Measurements from ENCODE around the gene ZNF441. TPM values are rescaled to one million over a fixed set of nuclear protein-coding genes. Genes with fewer than 3 reads are reported as not detected.
"Not testable (repeated sequence)": the region's sequence is repeated elsewhere in the genome, so short reads cannot be mapped to it uniquely, and the experiment has no call there.

Gene ZNF441
- total RNA-seq, 1 experiment from 2014 or later = 1.8 TPM

DNA sequence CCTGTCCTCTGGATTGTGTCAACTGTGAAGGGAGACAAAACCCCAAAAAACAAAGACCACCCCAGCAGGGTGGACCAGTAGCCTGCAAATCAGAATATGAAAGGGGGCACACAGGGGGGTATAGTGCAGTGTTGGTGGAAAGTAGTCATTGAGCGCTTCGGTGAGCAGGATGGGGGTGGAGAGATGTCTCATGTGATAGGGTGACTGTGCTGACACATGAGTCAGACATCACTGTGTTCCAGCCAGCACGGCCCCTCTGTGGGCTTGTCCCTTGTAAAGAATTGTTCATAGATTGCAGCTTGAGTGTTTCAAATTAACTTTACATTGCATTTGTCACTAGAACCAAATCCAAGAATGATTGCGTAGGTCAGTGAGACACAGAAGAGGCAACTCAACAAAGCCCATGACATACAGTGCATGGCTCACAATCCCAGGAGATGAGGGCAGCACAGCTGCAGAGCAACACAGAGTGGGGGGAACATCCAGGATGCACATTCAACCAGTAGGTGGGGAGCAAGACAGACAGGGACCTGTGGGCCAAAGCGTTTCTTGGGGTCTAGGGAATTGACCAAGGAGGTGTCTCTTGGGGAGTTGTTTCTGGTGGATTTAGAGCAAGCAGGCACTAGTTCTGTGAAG lies 54.8 kb downstream of the ZNF441 start:
- no peak for ATAC-seq
- POLR2A ChIA-PET = no interaction called here
- H3K36me3 Mint-ChIP-seq = peaks cover 14% of the 10 kb centered on the region; the same call in 1 of the 2 replicates

DNA sequence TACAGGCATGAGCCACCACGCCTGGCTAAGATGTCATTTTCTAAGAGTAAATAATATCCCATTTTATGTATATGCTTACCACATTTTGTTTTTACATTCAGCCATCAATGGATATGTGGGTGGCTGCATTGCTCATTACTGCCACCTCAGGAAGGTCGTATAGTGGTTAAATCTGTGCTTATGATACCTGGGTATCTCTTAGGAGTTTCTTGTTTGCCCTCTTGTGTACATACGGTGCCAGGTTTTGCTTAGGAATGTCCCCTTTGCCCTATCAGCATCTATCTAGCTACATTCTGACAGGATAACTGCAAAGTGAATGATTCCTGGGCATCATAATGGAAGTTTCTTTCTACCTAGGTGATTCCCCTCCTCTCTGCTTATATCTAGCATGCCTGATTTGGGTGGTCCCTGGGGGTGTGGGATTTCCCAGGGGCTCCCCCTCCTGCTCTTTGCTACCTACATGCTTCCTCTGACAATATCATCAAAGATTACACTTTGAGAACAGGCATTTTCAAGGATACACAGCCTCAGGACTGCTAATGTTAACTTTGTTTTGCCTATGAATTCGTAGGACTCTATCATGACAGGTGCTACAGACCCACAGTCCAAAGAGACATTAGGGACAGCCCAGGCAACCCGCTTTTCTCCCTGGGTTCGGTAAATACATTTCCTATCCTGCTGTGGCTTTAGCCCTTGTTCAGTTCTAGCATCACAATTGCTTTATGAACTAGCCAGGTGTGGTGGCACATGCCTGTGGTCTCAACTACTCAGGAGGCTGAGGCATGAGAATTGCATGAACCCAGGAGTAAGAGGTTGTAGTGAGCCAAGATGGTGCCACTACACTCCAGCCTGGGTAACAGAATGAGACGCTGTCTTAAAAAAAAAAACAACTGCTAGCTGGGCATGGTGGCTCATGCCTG lies 62.4 kb downstream of the ZNF441 start:
- peaks cover 55% of the 10 kb centered on the region for H3K9me3 Mint-ChIP-seq
- peak; percentile 24; the same call in 1 of the 2 replicates for ATAC-seq
- H3K4me3 Mint-ChIP-seq; H3K27me3 Mint-ChIP-seq (ENCODE audit: low read depth); POLR2A ChIA-PET; H3K4me1 Mint-ChIP-seq; CTCF ChIA-PET; DNase-seq (ENCODE audit: low spot score); H3K27ac Mint-ChIP-seq: not testable (repeated sequence)
- H3K36me3 Mint-ChIP-seq = peaks cover 57% of the 10 kb centered on the region

More for the DNA sequence above, 54.8 kb downstream of the ZNF441 start:
- Mint-ChIP-seq H3K4me1 (peaks cover 12% of the 10 kb centered on the region), H3K27me3 (ENCODE audit: low read depth) (no peaks in the 10 kb centered on the region), H3K9me3 (no peaks in the 10 kb centered on the region), H3K27ac (no peak overlapping the region; the same call in 1 of the 2 replicates), H3K4me3 (no peak overlapping the region)
- TF ChIP-seq ZNF671 (CRISPR knock-in tag; IDR thresholded peaks at IDR 0.05) (no peak), SP1 (CRISPR knock-in tag; conservative IDR thresholded peaks at IDR 0.05) (no peak), IRF2 (CRISPR knock-in tag; IDR thresholded peaks at IDR 0.05; ENCODE audit: borderline replicate concordance, low read depth) (no peak), FOXP1 (CRISPR knock-in tag; IDR thresholded peaks at IDR 0.05; ENCODE audit: borderline replicate concordance) (no peak), NR3C1 (CRISPR knock-in tag; conservative IDR thresholded peaks at IDR 0.05; ENCODE audit: low read depth) (no peak)
- TF ChIP-seq, protein P1, sequence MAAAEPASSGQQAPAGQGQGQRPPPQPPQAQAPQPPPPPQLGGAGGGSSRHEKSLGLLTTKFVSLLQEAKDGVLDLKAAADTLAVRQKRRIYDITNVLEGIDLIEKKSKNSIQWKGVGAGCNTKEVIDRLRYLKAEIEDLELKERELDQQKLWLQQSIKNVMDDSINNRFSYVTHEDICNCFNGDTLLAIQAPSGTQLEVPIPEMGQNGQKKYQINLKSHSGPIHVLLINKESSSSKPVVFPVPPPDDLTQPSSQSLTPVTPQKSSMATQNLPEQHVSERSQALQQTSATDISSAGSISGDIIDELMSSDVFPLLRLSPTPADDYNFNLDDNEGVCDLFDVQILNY (CRISPR knock-in tag; IDR thresholded peaks at IDR 0.05) = no peak
- DNase-seq (ENCODE audit: low spot score) = no peak
- CTCF ChIA-PET = no interaction called here

DNA sequence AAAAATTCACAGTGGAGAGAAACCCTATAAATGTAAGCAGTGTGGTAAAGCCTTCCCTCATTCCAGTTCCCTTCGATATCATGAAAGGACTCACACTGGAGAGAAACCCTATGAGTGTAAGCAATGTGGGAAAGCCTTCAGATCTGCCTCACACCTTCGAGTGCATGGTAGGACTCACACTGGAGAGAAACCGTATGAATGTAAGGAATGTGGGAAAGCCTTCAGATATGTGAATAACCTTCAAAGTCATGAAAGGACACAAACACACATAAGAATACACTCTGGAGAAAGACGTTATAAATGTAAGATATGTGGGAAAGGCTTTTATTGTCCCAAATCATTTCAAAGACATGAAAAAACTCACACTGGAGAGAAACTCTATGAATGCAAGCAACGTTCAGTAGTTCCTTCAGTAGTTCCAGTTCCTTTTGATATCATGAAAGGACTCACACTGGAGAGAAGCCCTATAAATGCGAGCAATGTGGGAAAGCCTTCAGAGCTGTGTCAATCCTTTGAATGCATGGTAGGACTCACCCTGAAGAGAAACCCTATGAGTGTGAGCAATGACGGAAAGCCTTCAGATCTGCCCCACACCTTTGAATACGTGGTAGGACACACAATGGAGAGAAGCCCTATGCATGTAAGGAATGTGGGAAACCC lies 65.6 kb downstream of the ZNF441 start:
- Mint-ChIP-seq H3K27ac (no peak overlapping the region), H3K9me3 (peaks cover 80% of the 10 kb centered on the region), H3K36me3 (peaks cover 82% of the 10 kb centered on the region), H3K4me3 (no peak overlapping the region), H3K27me3 (ENCODE audit: low read depth) (no peaks in the 10 kb centered on the region; the same call in 1 of the 2 replicates), H3K4me1 (peaks cover 4% of the 10 kb centered on the region; the same call in 1 of the 2 replicates)
- TF ChIP-seq, protein P2, sequence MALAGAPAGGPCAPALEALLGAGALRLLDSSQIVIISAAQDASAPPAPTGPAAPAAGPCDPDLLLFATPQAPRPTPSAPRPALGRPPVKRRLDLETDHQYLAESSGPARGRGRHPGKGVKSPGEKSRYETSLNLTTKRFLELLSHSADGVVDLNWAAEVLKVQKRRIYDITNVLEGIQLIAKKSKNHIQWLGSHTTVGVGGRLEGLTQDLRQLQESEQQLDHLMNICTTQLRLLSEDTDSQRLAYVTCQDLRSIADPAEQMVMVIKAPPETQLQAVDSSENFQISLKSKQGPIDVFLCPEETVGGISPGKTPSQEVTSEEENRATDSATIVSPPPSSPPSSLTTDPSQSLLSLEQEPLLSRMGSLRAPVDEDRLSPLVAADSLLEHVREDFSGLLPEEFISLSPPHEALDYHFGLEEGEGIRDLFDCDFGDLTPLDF (CRISPR knock-in tag; IDR thresholded peaks at IDR 0.05) = no peak
- TF ChIP-seq, protein P3, sequence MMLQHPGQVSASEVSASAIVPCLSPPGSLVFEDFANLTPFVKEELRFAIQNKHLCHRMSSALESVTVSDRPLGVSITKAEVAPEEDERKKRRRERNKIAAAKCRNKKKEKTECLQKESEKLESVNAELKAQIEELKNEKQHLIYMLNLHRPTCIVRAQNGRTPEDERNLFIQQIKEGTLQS (CRISPR knock-in tag; conservative IDR thresholded peaks at IDR 0.05) = no peak
- TF ChIP-seq ZNF317 (CRISPR knock-in tag; IDR thresholded peaks at IDR 0.05; ENCODE audit: borderline replicate concordance, low read depth) (no peak), TCF7 (CRISPR knock-in tag; IDR thresholded peaks at IDR 0.05; ENCODE audit: low read depth) (no peak)
- ATAC-seq (no peak), DNase-seq (ENCODE audit: low spot score) (no peak)
- CTCF ChIA-PET = no interaction called here
- POLR2A ChIA-PET = no interaction called here

DNA sequence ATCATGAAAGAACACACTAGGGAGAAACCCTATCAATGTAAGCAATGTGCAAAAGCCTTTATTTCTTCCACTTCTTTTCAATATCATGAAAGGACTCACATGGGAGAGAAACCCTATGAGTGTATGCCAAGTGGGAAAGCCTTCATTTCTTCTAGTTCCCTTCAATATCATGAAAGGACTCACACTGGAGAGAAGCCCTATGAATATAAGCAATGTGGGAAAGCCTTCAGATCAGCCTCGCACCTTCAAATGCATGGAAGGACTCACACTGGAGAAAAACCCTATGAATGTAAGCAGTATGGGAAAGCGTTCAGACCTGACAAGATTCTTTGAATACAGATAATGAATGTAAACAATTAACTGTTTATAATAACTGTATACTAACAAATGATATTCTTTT lies 66.7 kb downstream of the ZNF441 start:
- H3K27me3 Mint-ChIP-seq (ENCODE audit: low read depth) = no peaks in the 10 kb centered on the region; the same call in 1 of the 2 replicates
- ChIA-PET POLR2A (no interaction called here), CTCF (no interaction called here)
- H3K9me3 Mint-ChIP-seq = peaks cover 80% of the 10 kb centered on the region
- H3K27ac Mint-ChIP-seq = no peak overlapping the region
- H3K4me1 Mint-ChIP-seq = peaks cover 4% of the 10 kb centered on the region; the same call in 1 of the 2 replicates
- peaks cover 81% of the 10 kb centered on the region for H3K36me3 Mint-ChIP-seq
- DNase-seq (ENCODE audit: low spot score) (no peak), ATAC-seq (no peak)
- no peak overlapping the region for H3K4me3 Mint-ChIP-seq
- TF ChIP-seq NFYB (CRISPR knock-in tag; conservative IDR thresholded peaks at IDR 0.05; ENCODE audit: low read depth) = no peak
- TF ChIP-seq, protein P4, sequence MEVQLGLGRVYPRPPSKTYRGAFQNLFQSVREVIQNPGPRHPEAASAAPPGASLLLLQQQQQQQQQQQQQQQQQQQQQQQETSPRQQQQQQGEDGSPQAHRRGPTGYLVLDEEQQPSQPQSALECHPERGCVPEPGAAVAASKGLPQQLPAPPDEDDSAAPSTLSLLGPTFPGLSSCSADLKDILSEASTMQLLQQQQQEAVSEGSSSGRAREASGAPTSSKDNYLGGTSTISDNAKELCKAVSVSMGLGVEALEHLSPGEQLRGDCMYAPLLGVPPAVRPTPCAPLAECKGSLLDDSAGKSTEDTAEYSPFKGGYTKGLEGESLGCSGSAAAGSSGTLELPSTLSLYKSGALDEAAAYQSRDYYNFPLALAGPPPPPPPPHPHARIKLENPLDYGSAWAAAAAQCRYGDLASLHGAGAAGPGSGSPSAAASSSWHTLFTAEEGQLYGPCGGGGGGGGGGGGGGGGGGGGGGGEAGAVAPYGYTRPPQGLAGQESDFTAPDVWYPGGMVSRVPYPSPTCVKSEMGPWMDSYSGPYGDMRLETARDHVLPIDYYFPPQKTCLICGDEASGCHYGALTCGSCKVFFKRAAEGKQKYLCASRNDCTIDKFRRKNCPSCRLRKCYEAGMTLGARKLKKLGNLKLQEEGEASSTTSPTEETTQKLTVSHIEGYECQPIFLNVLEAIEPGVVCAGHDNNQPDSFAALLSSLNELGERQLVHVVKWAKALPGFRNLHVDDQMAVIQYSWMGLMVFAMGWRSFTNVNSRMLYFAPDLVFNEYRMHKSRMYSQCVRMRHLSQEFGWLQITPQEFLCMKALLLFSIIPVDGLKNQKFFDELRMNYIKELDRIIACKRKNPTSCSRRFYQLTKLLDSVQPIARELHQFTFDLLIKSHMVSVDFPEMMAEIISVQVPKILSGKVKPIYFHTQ (CRISPR knock-in tag; IDR thresholded peaks at IDR 0.05) = no peak
- TF ChIP-seq ZNF219 (CRISPR knock-in tag; IDR thresholded peaks at IDR 0.05; ENCODE audit: borderline replicate concordance) = no peak
- no peak for TF ChIP-seq ZNF317 (CRISPR knock-in tag; IDR thresholded peaks at IDR 0.05; ENCODE audit: borderline replicate concordance, low read depth)
- no peak for TF ChIP-seq NFE2L1 (CRISPR knock-in tag; IDR thresholded peaks at IDR 0.05)
- TF ChIP-seq, protein P5, sequence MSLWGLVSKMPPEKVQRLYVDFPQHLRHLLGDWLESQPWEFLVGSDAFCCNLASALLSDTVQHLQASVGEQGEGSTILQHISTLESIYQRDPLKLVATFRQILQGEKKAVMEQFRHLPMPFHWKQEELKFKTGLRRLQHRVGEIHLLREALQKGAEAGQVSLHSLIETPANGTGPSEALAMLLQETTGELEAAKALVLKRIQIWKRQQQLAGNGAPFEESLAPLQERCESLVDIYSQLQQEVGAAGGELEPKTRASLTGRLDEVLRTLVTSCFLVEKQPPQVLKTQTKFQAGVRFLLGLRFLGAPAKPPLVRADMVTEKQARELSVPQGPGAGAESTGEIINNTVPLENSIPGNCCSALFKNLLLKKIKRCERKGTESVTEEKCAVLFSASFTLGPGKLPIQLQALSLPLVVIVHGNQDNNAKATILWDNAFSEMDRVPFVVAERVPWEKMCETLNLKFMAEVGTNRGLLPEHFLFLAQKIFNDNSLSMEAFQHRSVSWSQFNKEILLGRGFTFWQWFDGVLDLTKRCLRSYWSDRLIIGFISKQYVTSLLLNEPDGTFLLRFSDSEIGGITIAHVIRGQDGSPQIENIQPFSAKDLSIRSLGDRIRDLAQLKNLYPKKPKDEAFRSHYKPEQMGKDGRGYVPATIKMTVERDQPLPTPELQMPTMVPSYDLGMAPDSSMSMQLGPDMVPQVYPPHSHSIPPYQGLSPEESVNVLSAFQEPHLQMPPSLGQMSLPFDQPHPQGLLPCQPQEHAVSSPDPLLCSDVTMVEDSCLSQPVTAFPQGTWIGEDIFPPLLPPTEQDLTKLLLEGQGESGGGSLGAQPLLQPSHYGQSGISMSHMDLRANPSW (CRISPR knock-in tag; conservative IDR thresholded peaks at IDR 0.05; ENCODE audit: low read depth) = no peak
- TF ChIP-seq, protein P6, sequence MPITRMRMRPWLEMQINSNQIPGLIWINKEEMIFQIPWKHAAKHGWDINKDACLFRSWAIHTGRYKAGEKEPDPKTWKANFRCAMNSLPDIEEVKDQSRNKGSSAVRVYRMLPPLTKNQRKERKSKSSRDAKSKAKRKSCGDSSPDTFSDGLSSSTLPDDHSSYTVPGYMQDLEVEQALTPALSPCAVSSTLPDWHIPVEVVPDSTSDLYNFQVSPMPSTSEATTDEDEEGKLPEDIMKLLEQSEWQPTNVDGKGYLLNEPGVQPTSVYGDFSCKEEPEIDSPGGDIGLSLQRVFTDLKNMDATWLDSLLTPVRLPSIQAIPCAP (CRISPR knock-in tag; IDR thresholded peaks at IDR 0.05) = no peak
- no peak for TF ChIP-seq FOXJ3 (CRISPR knock-in tag; IDR thresholded peaks at IDR 0.05; ENCODE audit: borderline replicate concordance)
